H9 (cell line): ENCODE data around the gene RNF145. TPM values are rescaled to one million over a fixed set of nuclear protein-coding genes. Genes with fewer than 3 reads are reported as not detected.

ENCODE experiments used
- DNase-seq: peaks from one replicate; pipeline ENCODE4 v3.0.0-alpha.2; 2017
- H2AFZ ChIP-seq: one replicate; pipeline ENCODE4 v1.6.1; 2013; ENCODE audit warnings: mild to moderate bottlenecking, low read length, control low read depth, moderate library complexity
- H2AK5ac ChIP-seq: 2 replicates; pipeline ENCODE4 v1.6.1; 2013; ENCODE audit warnings: low read length, control low read depth, mixed read lengths; ENCODE audit not compliant: insufficient read length
- H2BK120ac ChIP-seq: one replicate; pipeline ENCODE4 v1.6.1; 2013; ENCODE audit warnings: low read depth, mild to moderate bottlenecking, low read length, control low read depth, inconsistent platforms; ENCODE audit not compliant: poor library complexity, severe bottlenecking
- H2BK12ac ChIP-seq: 2 replicates; pipeline ENCODE4 v1.6.1; 2013; ENCODE audit warnings: low read length, control low read depth, mixed read lengths, low read depth; ENCODE audit not compliant: insufficient read length
- H2BK15ac ChIP-seq: 2 replicates; pipeline ENCODE4 v1.6.1; 2013; ENCODE audit warnings: low read depth, low read length, control low read depth
- H2BK20ac ChIP-seq: one replicate; pipeline ENCODE4 v1.6.1; 2013; ENCODE audit warnings: low read depth, mild to moderate bottlenecking, low read length, control low read depth, inconsistent platforms; ENCODE audit not compliant: poor library complexity, severe bottlenecking
- H2BK5ac ChIP-seq: 2 replicates; pipeline ENCODE4 v1.6.1; 2013; ENCODE audit warnings: low read length, control low read depth, mixed read lengths; ENCODE audit not compliant: insufficient read length
- H3K14ac ChIP-seq: 2 replicates; pipeline ENCODE4 v1.6.1; 2013; ENCODE audit warnings: low read length, control low read depth; ENCODE audit not compliant: insufficient read depth
- H3K18ac ChIP-seq: 2 replicates; pipeline ENCODE4 v1.6.1; 2013; ENCODE audit warnings: low read depth, mild to moderate bottlenecking, mixed read lengths, low read length, control low read depth; ENCODE audit not compliant: insufficient read length
- H3K23ac ChIP-seq: 2 replicates; pipeline ENCODE4 v1.6.1; 2013; ENCODE audit warnings: low read length, control low read depth, mixed read lengths, low read depth; ENCODE audit not compliant: insufficient read length
- H3K23me2 ChIP-seq: 2 replicates; pipeline ENCODE4 v1.6.1; 2013; ENCODE audit warnings: low read depth, mild to moderate bottlenecking, mixed read lengths, low read length, control low read depth; ENCODE audit not compliant: insufficient read length, poor library complexity, severe bottlenecking
- H3K27ac ChIP-seq: 2 replicates; pipeline ENCODE4 v1.5.1; 2013; ENCODE audit warnings: low read length, control low read depth, mixed read lengths, low read depth; ENCODE audit not compliant: insufficient read length
- H3K27me3 ChIP-seq: 2 replicates; pipeline ENCODE4 v1.6.1; 2013; ENCODE audit warnings: low read length, control low read depth, inconsistent platforms; ENCODE audit not compliant: insufficient read depth
- H3K4ac ChIP-seq: 2 replicates; pipeline ENCODE4 v1.6.1; 2013; ENCODE audit warnings: low read depth, mild to moderate bottlenecking, control low read depth, inconsistent platforms, low read length, moderate library complexity
- H3K4me1 ChIP-seq: 2 replicates; pipeline ENCODE4 v1.6.1; 2013; ENCODE audit warnings: low read length, control low read depth, inconsistent platforms; ENCODE audit not compliant: insufficient read depth
- H3K4me2 ChIP-seq: 2 replicates; pipeline ENCODE4 v1.6.1; 2013; ENCODE audit warnings: low read length, control low read depth, mixed read lengths; ENCODE audit not compliant: insufficient read length, insufficient read depth
- H3K56ac ChIP-seq: 2 replicates; pipeline ENCODE4 v1.6.1; 2013; ENCODE audit warnings: low read depth, mild to moderate bottlenecking, mixed read lengths, low read length, control low read depth; ENCODE audit not compliant: insufficient read length
- H3K79me1 ChIP-seq: 2 replicates; pipeline ENCODE4 v1.6.1; 2013; ENCODE audit warnings: low read depth, mild to moderate bottlenecking, moderate library complexity, low read length, control low read depth, inconsistent platforms; ENCODE audit not compliant: insufficient read depth, poor library complexity, severe bottlenecking
- H3K79me2 ChIP-seq: 2 replicates; pipeline ENCODE4 v1.6.1; 2013; ENCODE audit warnings: low read length, control low read depth, inconsistent platforms; ENCODE audit not compliant: insufficient read depth
- H3K9ac ChIP-seq: 2 replicates; pipeline ENCODE4 v1.6.1; 2013; ENCODE audit warnings: low read length, control low read depth, mixed read lengths; ENCODE audit not compliant: insufficient read length; ENCODE audit errors: extremely low read depth
- H3K9me3 ChIP-seq: one replicate; pipeline ENCODE4 v1.6.1; 2013; ENCODE audit warnings: low read depth, low read length, inconsistent platforms; ENCODE audit not compliant: control insufficient read depth
- H3T11ph ChIP-seq: one replicate; pipeline ENCODE4 v1.6.1; 2013; ENCODE audit warnings: mild to moderate bottlenecking, low read length, control low read depth, inconsistent platforms
- H4K20me1 ChIP-seq: one replicate; pipeline ENCODE4 v1.6.1; 2013; ENCODE audit not compliant: control insufficient read depth, insufficient read length, insufficient read depth
- H4K5ac ChIP-seq: 2 replicates; pipeline ENCODE4 v1.6.1; 2013; ENCODE audit warnings: low read depth, mild to moderate bottlenecking, mixed read lengths, low read length, control low read depth; ENCODE audit not compliant: insufficient read length
- H4K8ac ChIP-seq: replicated peaks from 2 replicates; pipeline ENCODE4 v1.6.1; 2013; ENCODE audit warnings: low read length, control low read depth, mixed read lengths, low read depth; ENCODE audit not compliant: insufficient read length
- H4K91ac ChIP-seq: 2 replicates; pipeline ENCODE4 v1.6.1; 2013; ENCODE audit warnings: low read depth, mild to moderate bottlenecking, moderate library complexity, mixed read lengths, low read length, control low read depth; ENCODE audit not compliant: insufficient read length
- H3K27ac Mint-ChIP-seq, 3 experiments: 2 replicates in 2 of 3; 3 replicates in 1 of 3; pipeline ENCODE4 v1.8.0; 2020 to 2021; ENCODE audit warnings: mixed read lengths in 3 of 3, mild to moderate bottlenecking in 1 of 3, moderate library complexity in 1 of 3
- H3K27me3 Mint-ChIP-seq: 2 replicates; pipeline ENCODE4 v1.8.0; 2021; ENCODE audit warnings: low read depth, mild to moderate bottlenecking, moderate library complexity, mixed read lengths
- H3K36me3 Mint-ChIP-seq, 3 experiments: 2 replicates in 2 of 3; 3 replicates in 1 of 3; pipeline ENCODE4 v1.8.0; 2020 to 2021; ENCODE audit warnings: low read depth in 3 of 3, mixed read lengths in 3 of 3; ENCODE audit not compliant: insufficient read depth in 1 of 3
- H3K4me1 Mint-ChIP-seq, 2 experiments: 2 replicates each; pipeline ENCODE4 v1.8.0; 2020; ENCODE audit warnings: mixed read lengths in 2 of 2
- H3K4me3 Mint-ChIP-seq, 2 experiments: 2 replicates in 1 of 2; 3 replicates in 1 of 2; pipeline ENCODE4 v1.8.0; 2020 to 2021; ENCODE audit warnings: mild to moderate bottlenecking in 2 of 2, mixed read lengths in 2 of 2, moderate library complexity in 1 of 2
- H3K9me3 Mint-ChIP-seq, 2 experiments: 2 replicates in 1 of 2; 3 replicates in 1 of 2; pipeline ENCODE4 v1.8.0; 2020; ENCODE audit warnings: mild to moderate bottlenecking in 2 of 2, mixed read lengths in 2 of 2, moderate library complexity in 1 of 2
- WGBS: extraction: QIAGEN DNeasy Blood & Tissue Kit; methylation state at CpG from one replicate; pipeline ENCODE4 v1.1.7; 2013; ENCODE audit warnings: missing lambda C conversion rate, low lambda C conversion rate, mixed read lengths; ENCODE audit not compliant: insufficient read length; ENCODE audit errors: extremely low coverage; 5-methylcytosine and 5-hydroxymethylcytosine counted together
- total RNA-seq: library from RNA; stranded (reverse); gene quantifications from 2 replicates; pipeline ENCODE4 v1.2.1, GENCODE V29; 2021
- TF ChIP-seq, protein P1 (sequence below): fragments of 200-600 bp; sonication (generic); conservative IDR thresholded peaks from 3 replicates; pipeline ENCODE4 v1.8.0; 2021; ENCODE audit warnings: antibody characterized with exemption, mild to moderate bottlenecking

The RNF145 gene
- total RNA-seq, 1 experiment from 2014 or later = 59.1 TPM

DNA sequence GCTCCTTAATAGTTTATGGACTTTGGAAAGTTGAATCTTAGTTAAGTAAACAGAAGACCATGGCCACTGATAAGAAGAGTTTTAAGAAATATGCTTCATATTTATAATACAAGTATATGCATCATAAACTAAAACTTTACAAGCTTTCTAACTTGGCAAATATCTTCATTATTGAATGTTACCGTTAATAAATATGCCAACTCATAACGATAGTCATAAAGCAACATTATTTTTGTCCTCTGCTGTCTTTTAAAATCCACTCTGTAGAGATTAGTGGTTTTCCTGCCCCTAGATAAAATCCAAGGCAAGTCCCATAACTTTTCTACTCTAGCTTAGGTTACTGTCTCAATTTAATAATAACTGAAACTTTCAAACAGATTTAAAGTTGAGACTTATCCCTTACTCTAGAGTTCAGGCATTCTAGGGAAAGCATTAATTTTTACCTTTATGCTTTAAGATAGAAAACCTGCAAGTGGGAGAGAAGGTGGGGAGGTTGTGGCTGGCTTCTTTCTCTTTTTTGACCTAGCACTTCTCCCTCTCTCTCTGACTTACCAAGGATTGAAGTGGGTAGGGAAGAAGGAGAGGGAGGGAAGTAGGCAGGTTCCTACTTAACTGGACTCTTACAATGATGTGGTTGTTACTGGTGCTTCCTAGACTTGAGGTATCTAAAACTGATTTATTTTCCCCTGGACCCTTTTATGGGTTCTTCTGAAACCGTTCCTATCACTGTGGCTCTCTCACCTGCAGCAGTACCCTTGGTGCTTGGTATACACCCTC is 29.6 kb downstream of the RNF145 start:
- Histone ChIP-seq H2AK5ac (no peak overlapping the region), H4K5ac (no peak overlapping the region), H3K14ac (no peak overlapping the region), H3K23me2 (no peaks in the 10 kb centered on the region), H4K20me1 (no peaks in the 10 kb centered on the region), H3K27me3 (no peaks in the 10 kb centered on the region), H2BK12ac (no peak overlapping the region), H3K79me1 (no peaks in the 10 kb centered on the region), H2BK120ac (no peak overlapping the region), H4K8ac (no peak overlapping the region), H2BK5ac (no peak overlapping the region), H2BK20ac (no peak overlapping the region), H2AFZ (no peak overlapping the region), H3K56ac (no peak overlapping the region), H3T11ph (no peak overlapping the region), H4K91ac (no peak overlapping the region), H3K18ac (no peak overlapping the region), H3K79me2 (no peaks in the 10 kb centered on the region), H3K4me2 (no peak overlapping the region), H3K27ac (no peak overlapping the region), H3K4me1 (no peaks in the 10 kb centered on the region), H2BK15ac (no peak overlapping the region), H3K4ac (no peak overlapping the region), H3K9ac (no peak overlapping the region), H3K23ac (no peak overlapping the region), H3K9me3 (no peaks in the 10 kb centered on the region)
- Mint-ChIP-seq H3K4me1 (peaks cover under 1 to 1% of the 10 kb centered on the region in 2 experiments), H3K27ac (peak overlapping the region in 1 of 3 experiments; percentile 58; a peak in 1 of 7 replicates), H3K27me3 (no peaks in the 10 kb centered on the region), H3K36me3 (peaks cover 0 to 12% (median 8%) of the 10 kb centered on the region in 3 experiments; a peak in 5 of 7 replicates), H3K4me3 (no peak overlapping the region), H3K9me3 (no peaks in the 10 kb centered on the region)
- TF ChIP-seq, protein P1, sequence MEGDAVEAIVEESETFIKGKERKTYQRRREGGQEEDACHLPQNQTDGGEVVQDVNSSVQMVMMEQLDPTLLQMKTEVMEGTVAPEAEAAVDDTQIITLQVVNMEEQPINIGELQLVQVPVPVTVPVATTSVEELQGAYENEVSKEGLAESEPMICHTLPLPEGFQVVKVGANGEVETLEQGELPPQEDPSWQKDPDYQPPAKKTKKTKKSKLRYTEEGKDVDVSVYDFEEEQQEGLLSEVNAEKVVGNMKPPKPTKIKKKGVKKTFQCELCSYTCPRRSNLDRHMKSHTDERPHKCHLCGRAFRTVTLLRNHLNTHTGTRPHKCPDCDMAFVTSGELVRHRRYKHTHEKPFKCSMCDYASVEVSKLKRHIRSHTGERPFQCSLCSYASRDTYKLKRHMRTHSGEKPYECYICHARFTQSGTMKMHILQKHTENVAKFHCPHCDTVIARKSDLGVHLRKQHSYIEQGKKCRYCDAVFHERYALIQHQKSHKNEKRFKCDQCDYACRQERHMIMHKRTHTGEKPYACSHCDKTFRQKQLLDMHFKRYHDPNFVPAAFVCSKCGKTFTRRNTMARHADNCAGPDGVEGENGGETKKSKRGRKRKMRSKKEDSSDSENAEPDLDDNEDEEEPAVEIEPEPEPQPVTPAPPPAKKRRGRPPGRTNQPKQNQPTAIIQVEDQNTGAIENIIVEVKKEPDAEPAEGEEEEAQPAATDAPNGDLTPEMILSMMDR = no peak
- no CpG with 5 or more reads among the region's 3 CpGs for WGBS
- no peak for DNase-seq
